T47D (cell line): Measurements from ENCODE around the gene SPRY1.

Source experiments
- DNase-seq, 2 experiments: peaks; one replicate each; pipeline versions ENCODE4 v3.0.0 to v3.0.0-alpha.2; 2011 to 2012; ENCODE audit warnings: low read depth in 1 of 2, low spot score in 1 of 2
- JUND ChIP-seq: IDR thresholded peaks from 2 replicates; pipeline ENCODE4 v1.6.1; 2012; ENCODE audit warnings: low read depth
- in situ Hi-C: cut with HindIII; loops from 2 replicates; pipeline ENCODE4 v1.10.0; 2016; ENCODE audit warnings: low sequenced_read_pairs, low pct_unique_long_range_greater_than_20kb

The SPRY1 gene

GRCh38 chr4:123405267-123405865, 8.8 kb downstream of the SPRY1 start:
- in situ Hi-C loops = no loop called here
- DNase-seq = no peak
- TF ChIP-seq JUND = no peak

GRCh38 chr4:123406872-123407271, 10.3 kb downstream of the SPRY1 start:
- in situ Hi-C loops = no loop called here
- TF ChIP-seq JUND = no peak
- DNase-seq = no peak

GRCh38 chr4:123408471-123409084, 12.0 kb downstream of the SPRY1 start:
- no peak for DNase-seq
- no peak for TF ChIP-seq JUND
- in situ Hi-C loops = no loop called here

- no peak for DNase-seq
- TF ChIP-seq JUND = no peak
- in situ Hi-C loops = no loop called here
Measured at GRCh38 chr4:123409334-123409733, 12.7 kb downstream of the SPRY1 start.

- TF ChIP-seq JUND = no peak
- no peak for DNase-seq
- in situ Hi-C loops = no loop called here
Measured at GRCh38 chr4:123411514-123411913, 14.9 kb downstream of the SPRY1 start.

- no peak for DNase-seq
- no peak for TF ChIP-seq JUND
- in situ Hi-C loops = no loop called here
Measured at GRCh38 chr4:123412091-123412505, 15.5 kb downstream of the SPRY1 start.

- TF ChIP-seq JUND = no peak
- in situ Hi-C loops = no loop called here
- no peak for DNase-seq
Measured at GRCh38 chr4:123412700-123413512, 16.3 kb downstream of the SPRY1 start.

GRCh38 chr4:123415576-123415975, 19.0 kb downstream of the SPRY1 start:
- in situ Hi-C loops = no loop called here
- no peak for TF ChIP-seq JUND
- no peak for DNase-seq

GRCh38 chr4:123415977-123416376, 19.4 kb downstream of the SPRY1 start:
- TF ChIP-seq JUND = no peak
- in situ Hi-C loops = no loop called here
- DNase-seq = peak in 1 of 2 experiments; percentile 18

GRCh38 chr4:123417813-123418212, 21.2 kb downstream of the SPRY1 start:
- in situ Hi-C loops = no loop called here
- no peak for DNase-seq
- no peak for TF ChIP-seq JUND

GRCh38 chr4:123418351-123418931, 21.8 kb downstream of the SPRY1 start:
- in situ Hi-C loops = no loop called here
- TF ChIP-seq JUND = no peak
- DNase-seq = peak in 1 of 2 experiments; percentile 59

GRCh38 chr4:123419885-123420755, 23.5 kb downstream of the SPRY1 start:
- DNase-seq = no peak
- TF ChIP-seq JUND = no peak
- in situ Hi-C loops = no loop called here
